ENCODE data around the gene EXOC1L.
"Not testable (repeated sequence)": the region's sequence is repeated elsewhere in the genome, so short reads cannot be mapped to it uniquely, and the experiment has no call there.

Gene EXOC1L

DNA sequence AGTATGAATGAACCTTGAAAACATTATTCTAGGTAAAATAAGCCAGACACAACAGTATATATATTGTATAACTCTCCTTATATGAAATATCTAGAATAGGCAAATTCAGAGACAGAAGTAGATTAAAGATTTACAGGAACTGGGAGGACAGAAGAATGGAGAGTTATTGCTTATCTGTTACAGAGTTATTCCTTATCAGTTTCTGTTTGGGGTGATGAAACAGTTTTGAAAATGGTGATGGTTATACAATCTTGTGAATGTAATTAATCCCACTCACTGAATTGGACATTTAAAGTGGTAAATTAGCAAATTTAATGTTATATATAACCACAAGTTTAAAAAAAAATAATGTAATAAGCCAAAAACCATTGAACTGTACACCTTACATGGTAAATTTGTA, 19.4 kb downstream of the EXOC1L start:
- no peak for DNase-seq

DNA sequence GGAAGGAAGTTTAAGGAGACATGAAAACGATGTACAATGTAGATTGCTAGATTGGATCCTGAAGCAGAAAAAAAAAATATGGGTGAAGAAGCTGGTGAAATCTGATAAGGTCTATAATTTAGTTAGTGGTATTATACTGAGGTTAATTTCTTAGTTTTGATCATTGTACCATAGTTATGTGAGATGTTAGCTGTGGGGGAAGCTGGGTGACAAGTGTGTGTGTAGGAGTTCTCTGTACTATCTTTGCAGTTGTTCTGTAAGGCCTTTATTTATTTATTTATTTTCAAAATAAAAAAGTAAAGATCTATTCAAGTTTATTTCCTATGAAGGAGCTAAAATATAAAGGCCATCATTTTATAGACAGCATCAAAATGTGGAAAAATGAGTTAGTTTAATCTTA, 21.4 kb downstream of the EXOC1L start:
- no peak for DNase-seq

DNA sequence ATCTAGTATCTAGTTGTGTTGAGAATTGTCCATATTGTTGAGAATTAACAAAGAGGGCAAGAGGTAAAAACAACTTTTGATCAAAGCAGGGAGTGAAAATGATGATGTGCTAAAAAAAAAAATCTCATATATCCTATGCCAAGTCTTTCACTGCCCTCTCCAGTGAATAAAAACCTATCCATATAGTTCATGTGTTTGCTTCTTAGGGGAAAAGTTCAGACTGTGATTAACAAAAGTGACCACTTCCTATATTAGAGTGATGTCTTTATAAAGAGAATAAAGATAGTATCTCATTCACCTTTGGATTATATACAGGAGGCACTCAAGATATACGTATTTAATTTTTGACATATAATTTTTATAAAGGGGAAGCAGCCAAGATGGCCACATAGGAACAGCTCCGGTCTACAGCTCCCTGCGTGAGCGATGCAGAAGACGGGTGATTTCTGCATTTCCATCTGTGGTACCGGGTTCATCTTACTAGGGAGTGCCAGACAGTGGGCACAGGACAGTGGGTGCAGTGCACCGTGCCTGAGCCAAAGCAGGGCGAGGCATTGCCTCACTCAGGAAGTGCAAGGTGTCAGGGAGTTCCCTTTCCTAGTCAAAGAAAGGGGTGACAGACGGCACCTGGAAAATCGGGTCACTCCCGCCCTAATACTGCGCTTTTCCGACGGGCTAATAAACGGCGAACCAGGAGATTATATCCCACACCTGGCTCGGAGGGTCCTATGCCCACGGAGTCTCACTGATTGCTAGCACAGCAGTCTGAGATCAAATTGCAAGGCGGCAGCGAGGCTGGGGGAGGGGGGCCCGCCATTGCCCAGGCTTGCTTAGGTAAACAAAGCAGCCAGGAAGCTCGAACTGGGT, 22.0 kb downstream of the EXOC1L start:
- not testable (repeated sequence) for DNase-seq

DNA sequence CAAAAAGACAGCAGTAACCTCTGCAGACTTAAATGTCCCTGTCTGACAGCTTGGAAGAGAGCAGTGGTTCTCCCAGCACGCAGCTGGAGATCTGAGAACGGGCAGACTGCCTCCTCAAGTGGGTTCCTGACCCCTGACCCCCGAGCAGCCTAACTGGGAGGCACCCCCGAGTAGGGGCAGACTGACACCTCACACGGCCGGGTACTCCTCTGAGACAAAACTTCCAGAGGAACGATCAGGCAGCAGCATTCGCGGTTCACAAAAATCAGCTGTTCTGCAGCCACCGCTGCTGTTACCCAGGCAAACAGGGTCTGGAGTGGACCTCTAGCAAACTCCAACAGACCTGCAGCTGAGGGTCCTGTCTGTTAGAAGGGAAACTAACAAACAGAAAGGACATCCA, 22.7 kb downstream of the EXOC1L start:
- not testable (repeated sequence) for DNase-seq

DNA sequence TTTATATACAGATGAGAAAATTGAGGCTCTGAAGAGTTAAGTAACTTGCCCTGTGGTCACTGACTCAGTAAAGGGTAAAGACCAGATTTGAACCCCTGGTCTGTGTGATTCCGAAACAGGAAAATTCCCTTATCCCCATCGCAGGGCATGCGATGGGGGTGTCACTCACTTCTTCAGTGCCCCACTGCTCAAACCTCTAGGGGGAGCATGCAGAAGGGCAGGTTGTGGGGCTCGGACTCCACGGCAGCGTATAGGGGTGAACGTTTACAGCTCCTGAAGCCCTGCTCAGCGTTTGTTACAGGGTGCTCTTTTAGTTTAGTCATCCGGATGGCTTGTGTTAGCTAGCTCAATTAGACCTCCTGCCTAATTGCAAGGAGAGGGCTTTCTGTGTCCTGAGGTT, 30.1 kb downstream of the EXOC1L start:
- no peak for DNase-seq

DNA sequence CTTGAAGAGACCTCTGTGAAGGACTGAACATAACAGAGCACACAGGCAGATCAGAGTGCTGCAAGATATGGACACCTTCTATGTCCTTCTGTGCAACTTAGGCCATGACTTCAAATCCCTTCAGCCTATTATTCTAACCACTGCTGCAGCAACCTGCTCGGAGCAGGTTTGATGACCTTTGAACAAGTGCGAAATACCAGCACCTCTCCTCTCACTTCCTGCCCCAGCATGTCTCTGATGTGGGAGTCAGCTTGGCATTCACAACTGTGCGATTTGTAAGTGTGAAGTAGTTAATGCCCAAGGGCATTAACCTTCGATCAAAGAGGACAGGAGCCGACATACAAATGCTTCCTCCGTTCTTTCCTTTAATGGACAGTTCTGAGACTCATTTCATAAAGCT, 32.3 kb downstream of the EXOC1L start:
- DNase-seq = no peak

DNA sequence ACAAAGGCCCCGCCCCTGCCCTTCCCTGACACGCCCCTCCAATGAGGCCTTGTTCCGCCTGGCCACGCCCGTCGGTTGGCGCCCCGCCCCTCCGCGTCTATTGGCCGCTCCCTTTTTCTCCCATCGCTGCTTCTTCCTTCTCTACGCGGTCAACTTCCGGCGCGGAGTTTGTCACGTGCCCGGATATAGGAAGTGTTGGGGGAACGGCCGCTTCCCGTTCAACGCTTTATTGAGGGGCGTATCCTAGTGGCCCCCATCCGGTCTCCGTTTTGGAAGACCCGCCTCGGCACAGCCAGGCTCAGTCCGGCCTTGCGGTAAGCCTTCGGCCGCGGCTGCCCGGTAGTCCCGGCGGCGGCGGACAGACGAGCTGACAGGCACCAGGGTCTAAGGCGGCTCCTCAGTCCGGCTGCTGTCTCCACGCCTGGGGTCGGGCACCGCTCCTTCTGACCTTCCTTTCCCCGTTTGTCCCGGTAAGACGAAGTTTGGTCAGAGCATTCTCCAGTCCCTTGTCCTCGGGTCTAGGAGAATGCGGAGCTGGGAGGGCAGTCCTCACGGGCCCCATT, 34.0 kb downstream of the EXOC1L start, which contains the start of gene EXOC1:
TSS of gene EXOC1 (plus strand) at position 165 of the 563 bp plus-strand sequence. CDS start 4,676 bp downstream, outside the sequence.
- DNase-seq = peak; percentile 98

DNA sequence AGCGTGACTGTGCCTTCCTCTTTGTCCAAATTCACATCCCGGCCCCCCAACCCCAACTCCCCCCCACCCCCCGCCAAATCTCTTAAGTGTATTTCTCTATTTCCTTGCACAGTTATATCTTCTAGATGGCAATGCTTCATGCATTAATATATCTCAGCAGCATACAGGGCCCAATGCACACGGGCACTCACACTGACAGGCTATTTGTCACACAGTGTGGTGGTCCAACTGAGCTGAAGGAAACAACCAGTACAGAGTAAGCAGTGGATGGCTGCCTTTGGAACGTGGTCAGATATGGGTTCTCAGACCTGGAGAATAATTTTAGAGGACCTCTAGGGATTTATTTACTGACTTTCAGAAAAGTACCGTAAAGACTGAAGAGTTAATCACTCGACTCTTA, 34.5 kb downstream of the EXOC1L start:
- no peak for DNase-seq

DNA sequence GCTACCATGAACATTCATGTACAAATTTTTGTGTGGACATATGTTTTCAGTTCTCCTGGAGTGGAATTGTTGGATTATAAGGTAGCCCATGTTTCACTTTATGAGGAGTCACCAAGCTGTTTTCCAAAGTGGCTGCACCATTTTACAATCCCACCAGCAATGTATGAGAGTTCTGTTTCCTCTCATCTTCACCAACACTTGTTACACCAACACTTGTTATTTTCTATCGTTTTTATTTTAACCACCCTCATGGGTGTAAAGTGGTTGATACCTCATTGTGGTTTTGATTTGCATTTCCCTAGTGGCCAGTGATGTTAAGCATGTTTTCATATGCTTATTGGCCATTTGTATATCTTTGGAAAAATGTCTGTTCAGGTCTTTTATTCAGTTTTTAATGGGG, 38.0 kb downstream of the EXOC1L start:
- no peak for DNase-seq

DNA sequence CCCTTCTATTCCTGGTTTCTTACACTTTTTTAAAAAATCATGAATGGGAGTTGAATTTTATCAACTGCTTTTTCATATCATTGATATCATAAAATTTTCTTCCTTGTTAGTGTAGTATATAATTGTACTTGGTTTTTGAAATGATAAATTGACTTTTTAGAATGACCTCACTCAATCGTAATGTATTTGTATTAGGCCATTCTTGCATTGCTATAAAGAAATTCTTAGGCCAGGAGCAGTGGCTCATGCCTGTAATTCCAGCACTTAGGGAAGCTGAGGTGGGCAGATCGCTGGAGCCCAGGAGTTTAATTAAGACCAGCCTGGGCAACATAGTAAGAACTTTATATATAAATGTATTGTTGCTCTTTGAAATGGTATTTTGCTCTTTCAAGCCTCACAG, 40.1 kb downstream of the EXOC1L start:
- no peak for DNase-seq

DNA sequence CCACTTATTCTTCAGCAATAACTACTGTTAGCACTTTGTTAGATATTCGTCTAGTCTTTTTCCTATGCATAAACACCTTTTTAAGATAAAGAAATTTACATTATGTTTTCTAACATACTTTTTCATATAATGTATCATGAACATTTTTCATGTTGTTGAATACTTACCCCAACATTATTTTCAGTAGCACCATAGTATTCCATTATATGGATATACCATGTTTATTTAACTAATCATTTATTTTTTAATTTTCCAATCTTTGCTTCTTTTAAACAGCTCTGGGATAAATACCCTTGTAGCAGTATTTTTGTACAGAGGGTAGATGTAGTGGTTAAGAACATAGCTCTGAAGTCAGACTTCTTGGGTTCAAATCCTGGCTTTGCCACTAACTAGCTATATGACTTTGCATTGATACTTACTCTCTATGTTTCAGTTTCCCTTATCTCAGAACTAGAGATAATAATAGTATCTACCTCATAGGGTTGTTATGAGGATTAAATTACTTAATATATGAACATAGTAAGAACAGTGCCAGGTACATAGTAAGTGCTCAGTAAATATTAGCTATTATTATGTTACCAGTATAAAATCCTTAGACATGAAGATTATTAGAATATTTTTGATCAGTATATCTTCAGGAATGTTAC, 45.1 kb downstream of the EXOC1L start:
- no peak for DNase-seq

DNA sequence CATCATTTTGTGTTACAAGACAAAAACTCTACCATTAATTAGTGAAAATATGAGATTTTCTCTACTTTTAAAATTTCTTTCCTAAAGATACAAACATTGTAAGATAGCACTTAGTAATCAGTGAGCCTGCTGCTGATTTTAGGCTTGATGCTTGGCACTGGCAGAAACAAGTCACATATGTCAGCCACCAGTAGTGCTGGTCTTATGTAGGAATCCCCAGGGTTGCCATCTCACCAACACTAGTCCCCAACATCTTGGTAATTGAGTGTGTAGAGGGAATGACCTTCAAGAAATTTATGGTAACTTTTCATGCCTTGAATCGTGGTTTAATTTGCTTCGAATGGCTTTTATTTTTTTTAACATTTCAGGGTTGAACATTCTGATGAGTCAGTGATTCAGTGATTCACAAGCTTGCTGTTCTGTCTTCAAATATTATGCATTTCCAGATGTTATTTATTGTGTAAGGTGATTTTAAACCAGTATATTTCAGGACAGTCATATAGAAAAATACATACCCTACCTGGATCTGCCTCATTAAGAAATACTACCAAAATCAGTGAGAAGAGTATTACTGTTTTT, 45.7 kb downstream of the EXOC1L start:
- DNase-seq = no peak

DNA sequence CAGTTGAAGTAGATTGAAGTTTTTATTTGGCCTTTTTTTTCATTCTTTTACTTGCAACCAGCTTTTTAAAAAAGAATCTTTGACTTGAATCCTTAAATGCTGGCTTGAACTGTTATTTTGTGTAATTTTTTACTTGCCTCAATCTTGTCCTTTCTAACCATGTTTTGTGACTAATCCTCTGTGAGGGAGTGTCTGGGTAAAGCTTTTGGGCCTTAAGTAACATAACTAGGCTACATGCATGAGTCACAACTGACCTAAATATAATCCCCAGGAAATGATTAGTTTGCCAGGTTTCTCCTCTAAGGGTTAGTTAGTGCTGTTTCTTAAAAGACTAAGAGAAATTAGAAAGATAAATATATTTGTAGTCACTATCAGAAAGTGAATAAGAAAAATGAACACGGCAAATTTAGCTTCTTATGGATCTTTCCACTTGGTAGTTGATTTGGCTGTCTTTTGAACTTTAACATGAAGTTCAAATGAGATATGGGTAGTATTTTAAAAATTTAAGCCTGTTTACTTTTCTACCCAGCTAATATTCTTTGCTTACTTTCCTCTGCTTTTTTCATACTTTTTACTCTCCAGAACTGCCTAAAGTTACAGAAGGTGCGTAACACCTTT, 46.8 kb downstream of the EXOC1L start:
- DNase-seq = no peak

DNA sequence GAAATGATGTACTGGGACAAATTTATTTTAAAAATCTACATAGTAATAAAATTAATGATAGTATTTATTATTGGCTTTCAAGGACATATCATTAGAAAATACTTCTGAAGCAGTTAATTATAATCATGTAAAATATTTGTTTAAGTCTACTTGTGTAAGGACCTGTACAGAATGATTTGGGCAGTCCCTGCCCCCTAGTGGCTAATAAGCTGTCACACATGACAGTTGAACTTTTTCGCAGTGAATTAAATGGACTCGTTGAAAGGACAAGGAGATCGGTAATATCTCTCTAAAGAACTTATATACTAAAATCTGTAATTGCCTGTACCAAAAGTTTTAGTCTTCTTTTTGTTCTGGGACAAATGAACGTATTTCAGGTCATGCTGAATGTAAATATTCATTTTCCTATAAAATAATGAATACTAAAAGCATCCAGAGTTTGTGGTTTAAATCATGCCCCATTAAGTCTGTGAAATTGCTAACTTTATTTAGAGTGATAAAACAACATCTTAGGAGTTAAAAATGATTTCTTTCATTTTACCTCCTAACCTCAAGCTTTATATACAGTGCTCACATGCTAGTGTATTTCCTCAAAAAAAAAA, 47.5 kb downstream of the EXOC1L start:
- no peak for DNase-seq

DNA sequence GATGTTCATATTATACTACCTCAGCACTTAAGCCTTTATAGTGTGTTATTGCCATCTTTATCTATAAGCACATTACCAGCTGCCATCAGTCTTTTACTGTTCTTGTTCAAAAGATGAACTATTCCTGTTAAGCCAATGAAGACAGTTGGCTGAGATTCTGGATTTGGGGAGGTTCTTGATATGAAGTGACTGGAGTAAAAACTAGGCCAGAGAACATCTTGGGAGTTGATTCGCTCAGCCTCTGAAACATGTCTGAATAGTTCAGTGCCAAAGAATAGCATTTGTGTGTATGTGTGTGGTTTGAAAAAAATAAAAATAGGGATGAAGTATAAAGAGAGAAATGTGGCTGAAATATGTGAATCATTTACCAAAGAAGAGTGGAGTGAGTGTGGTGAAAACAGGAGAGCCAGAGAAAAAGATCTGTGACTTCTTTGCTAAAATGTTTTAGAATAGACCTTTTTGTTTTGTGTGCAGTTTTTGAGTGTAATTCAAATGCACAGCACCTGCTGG, 49.0 kb downstream of the EXOC1L start:
- DNase-seq = no peak

DNA sequence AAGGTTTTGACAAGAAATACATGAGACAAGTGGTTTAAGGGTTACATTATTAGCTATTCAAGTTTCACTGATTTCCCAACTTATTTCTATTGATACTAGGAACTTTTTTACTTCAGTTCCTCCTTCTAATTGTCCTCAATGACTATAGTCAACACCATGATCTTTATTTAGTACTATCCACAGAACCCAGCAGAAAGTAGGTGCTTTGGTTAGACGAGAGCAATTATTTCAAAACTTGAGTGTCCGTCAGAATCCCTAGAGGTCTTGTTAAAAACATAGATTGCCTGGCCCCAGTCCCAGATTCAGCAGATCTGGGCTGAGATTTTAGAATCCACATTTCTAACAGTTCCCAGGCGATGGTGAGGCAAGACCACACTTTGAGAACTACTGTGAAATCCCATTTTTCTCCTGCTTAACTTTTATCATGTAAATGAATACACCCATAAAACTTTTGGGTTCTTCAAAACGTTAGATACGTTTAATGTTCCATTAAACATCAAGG, 51.8 kb downstream of the EXOC1L start:
- no peak for DNase-seq

DNA sequence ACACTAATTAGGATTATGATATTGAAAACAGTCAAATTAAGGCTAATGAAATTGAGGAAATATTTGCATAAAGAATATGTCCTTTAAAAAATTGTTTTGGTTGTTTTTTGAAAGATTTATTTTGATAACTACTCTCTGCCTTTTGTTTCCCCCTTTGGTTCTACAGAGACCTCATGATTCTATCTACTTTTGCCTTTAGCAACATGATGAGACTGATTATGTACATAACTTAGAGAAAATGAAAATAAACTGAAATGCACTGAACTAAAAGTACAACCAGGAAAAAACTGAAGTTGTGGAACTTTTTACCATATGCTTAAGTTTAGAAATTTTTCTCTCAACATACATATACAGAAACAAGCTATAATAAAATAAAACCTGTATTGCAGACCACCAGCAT, 55.2 kb downstream of the EXOC1L start:
- DNase-seq = no peak

DNA sequence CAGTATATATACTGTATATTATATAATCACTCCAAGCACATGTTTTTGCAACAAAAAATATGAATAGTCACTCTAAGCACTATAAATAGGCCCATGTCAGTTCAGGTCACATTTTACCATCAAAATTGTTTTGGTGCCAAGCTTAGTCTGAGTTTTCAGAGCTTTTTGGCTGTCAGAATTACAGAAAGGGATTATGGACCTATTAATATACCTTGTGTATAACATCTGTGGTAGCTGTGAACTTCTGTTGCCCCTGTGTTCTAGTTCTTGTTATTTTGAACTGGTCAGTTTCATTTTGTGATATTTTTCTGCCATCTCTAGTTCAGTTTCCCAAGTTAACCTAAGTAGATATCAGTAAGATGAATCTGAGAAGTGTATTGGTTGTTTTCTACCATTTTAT, 56.8 kb downstream of the EXOC1L start:
- DNase-seq = no peak

DNA sequence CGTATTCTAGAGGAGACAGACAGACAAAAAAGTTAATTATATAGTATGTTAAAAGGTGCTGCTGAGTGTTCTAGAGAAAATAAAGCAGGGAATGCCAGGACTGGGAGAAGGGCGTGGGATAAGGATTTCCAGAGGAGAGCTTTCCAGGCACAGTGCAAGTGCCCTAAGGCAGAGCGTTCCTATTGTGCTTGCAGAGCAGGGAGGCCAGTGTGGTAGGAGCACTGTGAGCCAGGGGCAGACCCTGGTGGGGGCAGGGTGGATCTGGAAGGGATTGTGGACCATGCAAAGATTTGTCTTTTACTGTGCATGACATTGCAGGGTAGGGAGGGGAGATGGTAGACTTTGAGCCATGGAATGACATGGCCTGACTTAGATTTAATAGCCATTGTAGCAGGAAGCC, 59.6 kb downstream of the EXOC1L start:
- no peak for DNase-seq

DNA sequence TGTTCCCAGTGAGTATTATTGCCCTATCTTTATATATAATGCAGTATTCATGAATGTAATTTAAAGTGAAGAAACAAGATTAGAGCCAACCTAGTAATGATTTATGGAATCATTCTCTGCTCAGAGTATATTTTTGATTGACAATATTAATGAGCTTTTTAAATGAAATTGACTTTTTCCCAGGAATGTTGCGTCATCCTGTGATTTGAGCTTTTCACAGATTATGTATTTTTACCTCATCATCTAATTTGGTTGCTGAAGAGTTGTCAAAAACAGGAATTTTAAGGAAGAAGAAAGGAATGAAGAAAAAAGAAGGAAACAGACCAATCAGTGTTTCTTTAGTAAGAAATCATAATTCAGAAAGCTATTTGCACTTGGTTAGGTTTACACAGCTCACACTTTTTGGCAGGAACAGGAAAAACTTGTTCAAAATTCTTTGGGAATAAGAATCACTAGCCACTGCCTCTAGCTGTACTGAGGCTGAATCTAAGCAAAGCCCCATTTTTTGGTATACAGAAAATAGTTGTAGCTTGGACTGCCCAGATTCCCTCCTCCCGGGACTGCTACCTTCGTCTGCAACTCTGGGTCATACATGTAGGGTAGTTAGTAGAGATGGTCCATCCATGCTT, 61.2 kb downstream of the EXOC1L start:
- DNase-seq = no peak

DNA sequence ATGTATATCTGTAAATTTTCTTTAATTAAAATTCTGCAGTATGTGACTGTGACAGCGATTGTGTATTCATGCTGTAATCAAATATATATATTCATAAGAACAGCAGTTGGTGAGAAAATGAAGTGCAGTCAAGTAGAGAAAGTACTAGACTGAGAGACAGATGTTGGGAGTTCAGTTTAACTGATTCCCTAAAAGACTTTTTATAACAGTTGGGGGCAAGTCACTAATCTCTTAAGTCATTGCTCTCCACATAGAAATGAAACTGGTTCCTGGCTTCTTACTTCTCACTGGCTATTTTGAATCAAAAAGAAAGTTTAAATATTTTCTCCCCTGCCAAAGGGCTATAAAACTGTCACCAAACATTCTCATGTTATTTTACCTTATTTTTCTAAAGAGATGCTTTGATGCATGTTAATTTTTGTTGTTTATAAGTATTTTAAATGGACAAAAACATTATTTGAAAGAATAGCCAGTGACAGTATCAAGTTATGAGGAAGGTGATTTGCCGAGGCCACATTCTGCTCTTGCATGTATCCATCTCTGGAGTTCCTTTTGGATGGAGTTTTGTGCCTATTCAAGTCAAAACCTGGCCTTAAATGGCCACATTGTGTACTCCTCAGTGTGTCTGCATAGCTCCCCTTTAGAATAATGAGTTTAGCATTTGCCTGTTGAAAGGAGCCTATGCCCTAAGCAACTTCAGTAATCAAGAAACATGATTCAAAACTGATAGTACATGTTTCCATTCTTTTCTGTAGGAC, 64.7 kb downstream of the EXOC1L start:
- DNase-seq = no peak
